HG03039 (cell line): ENCODE results near the gene TMC5.
"Not testable (repeated sequence)": the region's sequence is repeated elsewhere in the genome, so short reads cannot be mapped to it uniquely, and the experiment has no call there.

ENCODE experiments used
- ATAC-seq: cut with Tn5 transposase; IDR thresholded peaks from one replicate; pipeline ENCODE4 v1.9.1; 2021; ENCODE audit warnings: mild to moderate bottlenecking, moderate library complexity; ENCODE audit not compliant: unreplicated experiment

Gene TMC5

DNA sequence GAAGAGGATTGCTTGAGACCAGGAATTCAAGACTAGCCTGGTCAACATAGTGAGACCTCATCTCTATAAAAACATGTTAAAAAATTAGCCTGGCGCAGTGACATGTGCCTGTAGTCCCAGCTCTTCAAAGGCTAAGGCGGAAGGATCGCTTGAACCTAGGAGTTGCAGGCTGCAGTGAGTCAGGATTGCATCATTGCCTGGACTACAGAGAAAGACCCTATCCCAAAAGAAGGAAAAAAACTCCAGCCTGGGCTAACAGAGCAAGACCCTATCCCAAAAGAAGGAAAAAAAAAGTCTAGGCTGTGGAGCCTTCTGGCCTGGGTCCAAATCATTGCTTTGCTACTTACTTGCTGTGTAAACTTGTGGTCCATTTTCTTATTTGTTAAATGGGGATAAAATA, 111.0 kb downstream of the TMC5 start:
- no peak for ATAC-seq

- no peak for ATAC-seq
Measured at GRCh38 chr16:19532601-19533000, 114.9 kb downstream of the TMC5 start.

- ATAC-seq: no peak
Measured at GRCh38 chr16:19540241-19540970, 122.7 kb downstream of the TMC5 start.

DNA sequence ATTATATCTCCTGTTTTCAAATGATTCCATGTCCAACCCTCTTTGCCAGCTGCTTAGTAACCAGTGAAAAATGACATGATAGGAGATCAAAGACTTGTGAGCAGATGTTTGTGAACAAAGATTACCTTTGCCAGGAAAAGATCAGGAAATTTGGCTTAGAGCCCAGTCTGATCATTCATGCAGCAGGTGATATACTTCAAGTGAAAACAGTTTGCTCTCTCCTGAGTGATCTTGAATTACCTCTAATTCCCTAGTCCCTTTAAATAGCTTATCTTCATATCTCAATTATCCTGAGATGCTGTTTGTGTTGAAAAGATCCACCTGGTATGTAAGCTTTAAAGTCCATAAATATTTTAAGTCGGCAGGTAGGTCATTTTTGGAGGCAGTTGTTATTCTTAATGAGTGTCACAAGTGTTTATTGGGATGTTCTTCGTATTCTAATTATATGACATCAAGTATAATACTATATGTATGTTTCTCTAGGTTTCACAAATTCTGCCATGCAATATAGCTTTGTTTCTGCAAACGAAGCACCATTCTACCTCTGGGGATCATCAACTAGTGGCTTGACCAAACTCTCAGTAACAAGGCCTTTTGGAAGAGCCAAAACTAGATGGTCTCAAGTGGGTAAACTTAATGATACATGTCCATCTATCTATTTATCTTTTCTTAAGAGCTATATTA, 124.6 kb downstream of the TMC5 start:
- ATAC-seq: no peak

DNA sequence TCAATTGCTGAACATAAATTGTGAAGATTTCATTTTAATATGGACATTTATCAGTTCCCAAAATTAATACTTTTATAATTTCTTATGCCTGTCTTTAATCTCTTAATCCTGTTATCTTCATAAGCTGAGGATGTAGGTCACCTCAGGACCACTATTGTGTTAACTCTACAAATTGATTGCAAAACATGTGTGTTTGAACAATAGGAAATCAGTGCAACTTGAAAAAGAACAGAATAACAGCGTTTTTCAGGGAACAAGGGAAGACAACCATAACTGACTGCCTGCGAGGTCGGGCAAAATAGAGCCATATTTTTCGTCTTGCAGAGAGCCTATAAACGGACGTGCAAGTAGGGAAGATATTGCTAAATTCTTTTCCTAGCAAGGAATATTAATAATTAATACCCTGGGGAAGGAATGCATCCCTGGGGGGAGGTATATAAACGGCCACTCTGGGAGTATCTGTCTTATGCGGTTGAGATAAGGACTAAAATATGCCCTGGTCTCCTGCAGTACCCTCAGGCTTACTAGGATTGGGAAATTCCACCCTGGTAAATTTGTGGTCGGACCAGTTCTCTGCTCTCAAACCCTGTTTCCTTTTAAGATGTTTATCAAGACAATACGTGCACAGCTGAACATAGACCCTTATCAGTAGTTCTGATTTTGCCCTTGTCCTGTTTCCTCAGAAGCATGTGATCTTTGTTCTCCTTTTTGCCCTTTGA, 125.8 kb downstream of the TMC5 start:
- not testable (repeated sequence) for ATAC-seq

DNA sequence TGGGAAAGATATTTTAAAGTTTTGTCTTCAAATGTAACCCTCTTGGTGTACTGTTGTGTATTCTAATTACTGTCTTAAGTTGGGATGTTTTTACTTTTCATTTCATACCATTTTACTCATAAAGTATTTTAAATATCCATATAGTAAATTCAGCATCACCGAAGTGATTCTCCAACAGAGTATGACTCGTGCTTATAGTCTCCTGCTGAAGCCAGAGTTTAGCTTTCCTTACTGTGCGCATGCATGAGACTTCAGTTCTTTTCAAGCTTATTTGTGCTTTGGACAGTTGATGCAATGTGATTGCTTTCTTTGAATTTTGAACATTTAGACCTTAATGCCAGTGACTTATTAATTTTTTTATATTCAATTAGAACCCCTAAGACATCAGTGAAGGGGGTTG, 130.5 kb downstream of the TMC5 start:
- ATAC-seq: no peak
